ENCODE data around the gene OSER1. TPM values are rescaled to one million over a fixed set of nuclear protein-coding genes. Genes with fewer than 3 reads are reported as not detected.

OSER1 gene
- total RNA-seq (2013): 38.3 TPM
- 10 to 100 TPM; 42.3 to 89.1 (median 45.1) TPM for polyA plus RNA-seq
- polyA minus RNA-seq: 18.6 and 28.2 TPM in 2 replicates
- total RNA-seq: 64.5 to 138 (median 87.1) reads per million in 11 experiments

DNA sequence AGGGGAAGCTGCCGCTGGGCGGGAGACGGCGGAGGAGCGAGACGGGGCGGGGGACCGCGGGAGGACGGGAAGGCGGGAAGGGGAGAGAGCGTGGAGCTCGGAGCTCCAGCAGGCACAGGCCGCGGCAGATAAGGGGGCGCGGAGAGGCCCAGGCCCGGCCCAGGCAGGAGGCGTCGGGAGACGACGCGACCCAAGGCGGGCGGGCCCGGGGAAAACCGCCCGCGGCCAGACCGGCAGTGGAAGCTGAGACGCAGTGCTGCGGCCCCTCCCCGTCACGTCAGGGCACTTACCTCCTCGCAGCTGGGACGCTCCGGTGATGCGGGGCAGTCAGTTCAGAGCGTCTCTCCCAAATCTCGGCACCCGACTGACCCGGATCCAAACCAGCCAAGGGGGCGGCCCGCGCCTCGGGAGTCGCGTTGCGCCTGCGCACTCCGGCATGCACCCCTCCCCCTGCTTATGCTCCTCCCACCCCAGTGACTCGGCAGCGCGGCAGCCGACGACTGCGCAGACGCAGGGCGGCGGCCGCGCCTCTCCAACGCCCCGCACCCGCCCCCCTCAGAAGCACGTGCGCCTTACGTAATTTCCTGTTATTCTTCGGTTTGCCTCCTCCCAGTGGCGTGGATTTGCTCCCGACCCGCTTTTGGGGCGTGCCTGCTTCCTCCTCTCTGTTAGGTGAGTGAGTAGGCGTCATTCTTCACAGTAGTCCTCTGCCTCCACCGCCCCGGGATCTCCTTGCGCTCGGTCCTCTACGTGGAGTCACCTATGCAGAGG, at the start of gene OSER1:
OSER1 (minus strand) TSS at position 366 of the 771 bp plus-strand sequence. CDS start 3,814 bp downstream, outside the sequence.
- peaks cover 48% of the 10 kb centered on the region for H3K4me1 Mint-ChIP-seq

More for the DNA sequence above, at the start of gene OSER1:
- H3K27ac Mint-ChIP-seq: peak within 1 kb of the TSS; percentile 96 to 99 (median 98)
- H3K27me3 Mint-ChIP-seq (ENCODE audit: low read depth in 3 of 3): peaks cover 0 to 2% (median 0%) of the 10 kb centered on the region in 3 donors
- under 1% methylated on average over 74 of the region's 79 CpGs for WGBS (ENCODE audit: insufficient coverage)
- Histone ChIP-seq H3K9me3 (replicated peaks in 1 of 2; ENCODE audit: control insufficient read depth in 1 of 2, insufficient read depth in 1 of 2, low read length in 2 of 2) (no peaks in the 10 kb centered on the region), H3K79me2 (ENCODE audit: insufficient read depth, low read length) (peaks cover 50% of the 10 kb centered on the region), H3K4me2 (replicated peaks; ENCODE audit: extremely low read depth, low read length, poor library complexity, severe bottlenecking) (peak within 1 kb of the TSS; percentile 82), H3K27ac (ENCODE audit: low read depth in 1 of 2, low read length in 2 of 2) (peak within 1 kb of the TSS; percentile 85 to 93), H2AFZ (ENCODE audit: insufficient read depth, low read depth, low read length, poor library complexity, severe bottlenecking) (peak within 1 kb of the TSS; percentile 77), H3K9ac (ENCODE audit: insufficient read depth, low read length, poor library complexity, severe bottlenecking) (peak within 1 kb of the TSS; percentile 95), H3K4me3 (replicated peaks in 1 of 3; ENCODE audit: low read depth in 2 of 3, low read length in 3 of 3) (peak within 1 kb of the TSS; percentile 80 to 90 (median 86)), H3K27me3 (ENCODE audit: control insufficient read depth in 2 of 2, insufficient read depth in 2 of 2, low read length in 2 of 2) (no peaks in the 10 kb centered on the region), H4K20me1 (ENCODE audit: insufficient read depth, low read length) (peaks cover 46% of the 10 kb centered on the region), H3K36me3 (replicated peaks in 1 of 2; ENCODE audit: control insufficient read depth in 1 of 2, insufficient read depth in 2 of 2, low read length in 2 of 2) (peaks cover 3 to 11% of the 10 kb centered on the region in 2 donors), H3K4me1 (ENCODE audit: control insufficient read depth in 1 of 2, insufficient read depth in 2 of 2, low read length in 2 of 2) (peaks cover 31 to 34% of the 10 kb centered on the region in 2 donors)
- peak; percentile 96 to 98 (median 97) for DNase-seq
- H3K9me3 Mint-ChIP-seq: peaks cover 0 to 2% (median 0%) of the 10 kb centered on the region in 7 donors
- TF ChIP-seq CTCF (IDR thresholded peaks at IDR 0.05): no peak
- peak within 1 kb of the TSS; percentile 99 to 100 for H3K4me3 Mint-ChIP-seq
- intact Hi-C loops (cut with micrococcal nuclease): loop anchor here (2.0 to 10.0 kb wide), 5 partner anchors 100 to 753 kb away; partner anchors contain the start of genes SRSF6 (in 2 of the 2), FITM2 (in 1 of the 2) and IFT52 (in 1 of the 2)
- H3K36me3 Mint-ChIP-seq: peaks cover 11 to 14% of the 10 kb centered on the region in 2 donors
